BE2C (cell line): Measurements from ENCODE around the gene STARD6.
A peak's percentile ranks its signal among the peaks of the same experiment; 100 is the strongest.
"Not testable (repeated sequence)": the region's sequence is repeated elsewhere in the genome, so short reads cannot be mapped to it uniquely, and the experiment has no call there.

Source experiments
- DNase-seq: peaks from one replicate; pipeline ENCODE4 v3.0.0-alpha.2; 2020
- H3K27me3 ChIP-seq: fragments of 250-450 bp; sonication (Bioruptor Pico); 2 replicates; pipeline ENCODE4 v1.5.1; 2020; ENCODE audit warnings: mild to moderate bottlenecking
- H3K36me3 ChIP-seq: fragments of 250-450 bp; sonication (Bioruptor Pico); 2 replicates; pipeline ENCODE4 v1.5.1; 2020; ENCODE audit warnings: mild to moderate bottlenecking
- H3K4me1 ChIP-seq: fragments of 250-450 bp; sonication (Bioruptor Pico); 2 replicates; pipeline ENCODE4 v1.5.1; 2020
- H3K4me3 ChIP-seq: 2 replicates; pipeline ENCODE4 v1.5.1; 2011; ENCODE audit warnings: low read depth, low read length
- H3K9me3 ChIP-seq: fragments of 250-450 bp; sonication (Bioruptor Pico); 2 replicates; pipeline ENCODE4 v1.5.1; 2020
- TF ChIP-seq, protein P1 (sequence below): IDR thresholded peaks from 2 replicates; pipeline ENCODE4 v1.5.1; 2012; ENCODE audit warnings: mild to moderate bottlenecking, low read depth, low read length

Gene STARD6

DNA sequence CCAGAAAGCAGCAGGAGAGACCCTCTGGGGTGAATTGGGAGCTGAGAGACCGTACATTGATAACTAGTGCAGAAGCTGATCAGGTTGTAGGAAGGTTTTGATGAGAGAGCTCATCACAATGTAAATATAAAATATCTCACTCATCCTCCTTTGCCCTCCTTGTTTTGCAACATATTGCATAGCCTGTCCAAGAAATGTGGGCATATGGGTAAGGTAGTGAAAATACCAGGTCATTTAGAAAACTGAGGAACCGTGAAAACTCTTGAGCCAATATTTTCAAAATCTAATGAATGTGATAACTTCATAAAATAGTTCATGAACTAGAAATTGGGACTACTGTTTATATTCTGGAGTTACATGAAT lies 31.5 kb upstream of the STARD6 start:
- TF ChIP-seq, protein P1, sequence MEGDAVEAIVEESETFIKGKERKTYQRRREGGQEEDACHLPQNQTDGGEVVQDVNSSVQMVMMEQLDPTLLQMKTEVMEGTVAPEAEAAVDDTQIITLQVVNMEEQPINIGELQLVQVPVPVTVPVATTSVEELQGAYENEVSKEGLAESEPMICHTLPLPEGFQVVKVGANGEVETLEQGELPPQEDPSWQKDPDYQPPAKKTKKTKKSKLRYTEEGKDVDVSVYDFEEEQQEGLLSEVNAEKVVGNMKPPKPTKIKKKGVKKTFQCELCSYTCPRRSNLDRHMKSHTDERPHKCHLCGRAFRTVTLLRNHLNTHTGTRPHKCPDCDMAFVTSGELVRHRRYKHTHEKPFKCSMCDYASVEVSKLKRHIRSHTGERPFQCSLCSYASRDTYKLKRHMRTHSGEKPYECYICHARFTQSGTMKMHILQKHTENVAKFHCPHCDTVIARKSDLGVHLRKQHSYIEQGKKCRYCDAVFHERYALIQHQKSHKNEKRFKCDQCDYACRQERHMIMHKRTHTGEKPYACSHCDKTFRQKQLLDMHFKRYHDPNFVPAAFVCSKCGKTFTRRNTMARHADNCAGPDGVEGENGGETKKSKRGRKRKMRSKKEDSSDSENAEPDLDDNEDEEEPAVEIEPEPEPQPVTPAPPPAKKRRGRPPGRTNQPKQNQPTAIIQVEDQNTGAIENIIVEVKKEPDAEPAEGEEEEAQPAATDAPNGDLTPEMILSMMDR: no peak
- Histone ChIP-seq H3K27me3 (no peaks in the 10 kb centered on the region), H3K36me3 (no peaks in the 10 kb centered on the region), H3K4me3 (no peak overlapping the region), H3K4me1 (no peaks in the 10 kb centered on the region), H3K9me3 (no peaks in the 10 kb centered on the region)
- no peak for DNase-seq

DNA sequence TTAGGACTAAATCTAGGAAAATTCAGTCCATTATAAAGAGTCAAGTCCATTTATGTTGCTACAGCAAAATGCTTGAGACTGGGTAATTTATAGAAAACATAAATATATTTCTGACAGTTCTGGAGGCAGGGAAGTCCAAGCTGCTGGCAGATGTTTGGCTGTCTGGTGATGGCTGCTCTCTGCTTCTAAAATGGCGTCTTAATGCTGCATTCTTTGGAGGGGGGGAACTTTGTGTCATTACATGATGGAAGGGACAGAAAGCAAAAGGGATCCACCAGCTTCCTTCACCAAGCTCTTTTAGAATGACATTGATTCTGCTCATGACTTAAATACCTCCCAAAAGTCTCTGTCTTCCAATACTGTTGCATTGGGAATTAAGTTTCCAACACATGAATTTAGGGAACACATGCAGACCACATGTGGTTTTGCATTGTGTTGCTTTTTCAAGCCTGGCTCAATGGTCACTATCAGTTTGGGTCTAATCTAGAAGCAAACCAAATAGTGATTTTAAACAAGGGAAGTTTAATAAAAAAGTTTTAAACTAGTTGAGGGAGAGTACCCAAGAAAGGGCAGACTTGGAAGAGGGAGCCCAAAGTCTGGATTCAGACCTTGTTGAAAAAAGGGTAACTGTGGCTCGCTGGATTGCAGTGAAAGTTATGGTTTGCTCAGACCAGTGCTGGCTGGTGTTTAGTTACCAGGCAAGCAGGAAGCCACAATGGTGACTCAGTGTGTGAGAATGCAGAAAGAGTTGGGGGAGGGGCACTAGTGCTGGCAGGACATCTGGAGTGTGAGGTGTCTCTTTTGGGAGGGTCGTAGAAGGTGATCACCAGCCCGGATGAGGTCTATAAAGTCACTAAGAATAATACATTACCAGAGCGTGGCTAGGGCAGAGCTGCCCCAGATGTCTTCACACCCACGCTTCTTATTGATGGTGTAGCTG lies 30.8 kb upstream of the STARD6 start:
- TF ChIP-seq, protein P1: no peak
- no peaks in the 10 kb centered on the region for H3K4me1 ChIP-seq
- no peaks in the 10 kb centered on the region for H3K27me3 ChIP-seq
- DNase-seq: peak; percentile 6
- H3K4me3 ChIP-seq: no peak overlapping the region
- no peaks in the 10 kb centered on the region for H3K9me3 ChIP-seq
- H3K36me3 ChIP-seq: no peaks in the 10 kb centered on the region

DNA sequence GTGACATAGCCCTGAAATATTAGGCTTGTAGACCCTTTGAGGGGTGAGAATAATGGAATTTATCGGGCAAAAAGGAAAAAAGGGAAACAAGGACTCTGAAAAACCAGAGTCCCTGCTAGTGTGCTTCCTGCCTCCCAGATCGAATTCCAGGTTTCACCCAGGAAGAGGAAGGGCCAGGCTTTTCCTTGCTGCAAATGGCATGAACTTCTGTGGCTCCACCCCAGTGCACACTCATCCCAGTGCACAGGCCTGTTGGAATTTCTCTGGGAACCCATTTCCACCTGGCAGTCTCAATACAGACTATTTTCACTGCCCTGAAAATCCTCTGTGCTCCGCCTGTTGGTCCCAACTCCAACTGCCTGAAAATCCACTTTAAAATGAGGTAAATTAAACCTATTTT lies 30.0 kb upstream of the STARD6 start:
- TF ChIP-seq, protein P1: no peak
- no peak overlapping the region for H3K4me3 ChIP-seq
- H3K36me3 ChIP-seq: no peaks in the 10 kb centered on the region
- DNase-seq: no peak
- no peaks in the 10 kb centered on the region for H3K4me1 ChIP-seq
- no peaks in the 10 kb centered on the region for H3K27me3 ChIP-seq
- no peaks in the 10 kb centered on the region for H3K9me3 ChIP-seq

GRCh38 chr18:54386800-54387495 lies 29.3 kb upstream of the STARD6 start:
- not testable (repeated sequence) for DNase-seq, H3K9me3 ChIP-seq, H3K4me1 ChIP-seq, H3K4me3 ChIP-seq, H3K36me3 ChIP-seq, H3K27me3 ChIP-seq

- Histone ChIP-seq H3K4me1 (no peaks in the 10 kb centered on the region), H3K36me3 (no peaks in the 10 kb centered on the region), H3K4me3 (no peak overlapping the region), H3K27me3 (no peaks in the 10 kb centered on the region), H3K9me3 (no peaks in the 10 kb centered on the region)
- TF ChIP-seq, protein P1: no peak
- no peak for DNase-seq
Observed at GRCh38 chr18:54386043-54386442, 28.4 kb upstream of the STARD6 start.

GRCh38 chr18:54382733-54383252 lies 25.1 kb upstream of the STARD6 start:
- Histone ChIP-seq H3K36me3 (no peaks in the 10 kb centered on the region), H3K9me3 (no peaks in the 10 kb centered on the region), H3K27me3 (no peaks in the 10 kb centered on the region), H3K4me3 (no peak overlapping the region), H3K4me1 (no peaks in the 10 kb centered on the region)
- DNase-seq: no peak
- TF ChIP-seq, protein P1: no peak
